SK-N-SH treated with all-trans-retinoic acid at 6 μM for 48 hours (cell line): ENCODE results near the gene TSPAN18.

Experiments
- CSRNP3 ChIP-seq: fragments of 250-450 bp; sonication (Bioruptor Pico); IDR thresholded peaks from 2 replicates; pipeline ENCODE4 v1.5.1; 2021; ENCODE audit warnings: mild to moderate bottlenecking, moderate library complexity
- ZFP30 ChIP-seq: fragments of 450-650 bp; formaldehyde crosslinking; IDR thresholded peaks from 2 replicates; pipeline ENCODE4 v1.5.0; 2022; ENCODE audit warnings: mild to moderate bottlenecking, moderate library complexity

GRCh38 chr11:44812971-44813370 lies 86.2 kb downstream of the TSPAN18 start:
- TF ChIP-seq ZFP30 (no peak), CSRNP3 (CRISPR knock-in tag) (no peak)
